Endothelial cell of umbilical vein (primary cell): ENCODE measurements around the gene ANKRD33B. TPM values are rescaled to one million over a fixed set of nuclear protein-coding genes. Genes with fewer than 3 reads are reported as not detected.
"Not testable (repeated sequence)": the region's sequence is repeated elsewhere in the genome, so short reads cannot be mapped to it uniquely, and the experiment has no call there.

Experiments
- BruUV-seq: library from RNA; stranded (reverse); fragments of 400-500 nt; replicated peaks from 2 replicates; lab custom pipeline; 2021; lab: Mats Ljungman, UMichigan
- CTCF ChIA-PET: fragments of 300-600, 350-600 bp; sonication (Branson Sonifier 250); formaldehyde crosslinking; loops from one replicate; lab custom pipeline; 2021; ENCODE audit warnings: antibody characterized with exemption, inconsistent platforms; lab: Charles Lee
- POLR2A ChIA-PET: fragments of 300-600, 350-600 bp; sonication (Branson Sonifier 250); formaldehyde crosslinking; loops from one replicate; lab custom pipeline; 2021; ENCODE audit warnings: antibody characterized with exemption, inconsistent platforms; lab: Charles Lee
- DNase-seq: peaks from one replicate; pipeline ENCODE4 v3.0.0-alpha.2; 2011; ENCODE audit warnings: low read depth, low spot score
- FAIRE-seq: peaks from 2 replicates; lab custom pipeline; 2011; peaks lifted over from hg19 to GRCh38; lab: Jason Lieb, UNC
- H2AFZ ChIP-seq: 2 replicates; pipeline ENCODE4 v1.6.0; 2012; ENCODE audit warnings: low read depth, low read length, control low read depth, inconsistent platforms
- H3K27ac ChIP-seq: 2 replicates; pipeline ENCODE4 v1.5.1; 2011; ENCODE audit warnings: low read depth, mild to moderate bottlenecking, control low read depth, low read length, moderate library complexity; ENCODE audit not compliant: insufficient read depth
- H3K27me3 ChIP-seq, 2 experiments: 2 replicates each; pipeline versions ENCODE4 v1.6.0 to v1.6.1; 2011; ENCODE audit warnings: low read length in 2 of 2, mixed read lengths in 1 of 2; ENCODE audit not compliant: control insufficient read depth in 2 of 2, insufficient read depth in 2 of 2
- H3K36me3 ChIP-seq, 2 experiments: 2 replicates in 1 of 2; 3 replicates in 1 of 2; pipeline ENCODE4 v1.5.1; 2011; ENCODE audit warnings: low read length in 2 of 2, mild to moderate bottlenecking in 1 of 2, moderate library complexity in 1 of 2; ENCODE audit not compliant: control insufficient read depth in 2 of 2, insufficient read depth in 2 of 2; ENCODE audit errors: extremely low read depth in 1 of 2
- H3K4me1 ChIP-seq: 3 replicates; pipeline ENCODE4 v1.5.1; 2011; ENCODE audit warnings: mild to moderate bottlenecking, low read length; ENCODE audit not compliant: control insufficient read depth, insufficient read depth; ENCODE audit errors: extremely low read depth
- H3K4me2 ChIP-seq: 2 replicates; pipeline ENCODE4 v1.6.1; 2011; ENCODE audit warnings: low read length, control low read depth, mixed read lengths; ENCODE audit not compliant: insufficient read depth
- H3K4me3 ChIP-seq, 3 experiments: fragments of 200-600 bp in 1 of 3; sonication (generic), shearing (Covaris generic) in 1 of 3; replicated peaks in 1 of 3; 2 replicates each; pipeline ENCODE4 v1.5.1; 2011 to 2016; ENCODE audit warnings: control low read depth in 3 of 3, low read length in 3 of 3, mild to moderate bottlenecking in 2 of 3, inconsistent platforms in 1 of 3, low read depth in 1 of 3, moderate library complexity in 1 of 3; ENCODE audit not compliant: insufficient read depth in 1 of 3
- H3K79me2 ChIP-seq: 2 replicates; pipeline ENCODE4 v1.6.0; 2012; ENCODE audit warnings: low read length, inconsistent platforms; ENCODE audit not compliant: control insufficient read depth, insufficient read depth
- H3K9ac ChIP-seq: replicated peaks from 2 replicates; pipeline ENCODE3; 2011; ENCODE audit warnings: low read length, control low read depth; ENCODE audit not compliant: insufficient read depth; ENCODE audit errors: extremely low read depth
- H3K9me1 ChIP-seq: replicated peaks from 3 replicates; pipeline ENCODE4 v1.6.0; 2011; ENCODE audit warnings: mild to moderate bottlenecking, low read length; ENCODE audit not compliant: control insufficient read depth, insufficient read depth; ENCODE audit errors: extremely low read depth
- H3K9me3 ChIP-seq: replicated peaks from 2 replicates; pipeline ENCODE4 v1.5.1; 2012; ENCODE audit warnings: low read length, inconsistent platforms; ENCODE audit not compliant: control insufficient read depth, insufficient read depth
- H4K20me1 ChIP-seq: replicated peaks from 2 replicates; pipeline ENCODE3; 2011; ENCODE audit warnings: mild to moderate bottlenecking, low read length; ENCODE audit not compliant: control insufficient read depth, insufficient read depth; ENCODE audit errors: extremely low read depth
- CTCF ChIP-seq, 2 donors: IDR thresholded peaks; 1 replicate in 1 of 2; 2 replicates in 1 of 2; pipeline ENCODE4 v1.5.1; 2011; ENCODE audit warnings: low read length in 2 of 2, mild to moderate bottlenecking in 2 of 2, moderate library complexity in 2 of 2, control low read depth in 1 of 2, inconsistent platforms in 1 of 2, low read depth in 1 of 2; ENCODE audit not compliant: insufficient read depth in 1 of 2; ENCODE audit errors: extremely low read depth in 1 of 2
- EZH2 ChIP-seq: IDR thresholded peaks from 2 replicates; pipeline ENCODE4 v1.6.1; 2012; ENCODE audit warnings: borderline replicate concordance, low read depth, mild to moderate bottlenecking, moderate library complexity, low read length, inconsistent platforms; ENCODE audit not compliant: severe bottlenecking
- FOS ChIP-seq: IDR thresholded peaks from 2 replicates; pipeline ENCODE4 v1.6.1; 2011; ENCODE audit warnings: mild to moderate bottlenecking, low read length, moderate library complexity, borderline replicate concordance; ENCODE audit not compliant: insufficient read depth
- GATA2 ChIP-seq: IDR thresholded peaks from 2 replicates; pipeline ENCODE4 v1.7.0; 2011; ENCODE audit warnings: low read depth, mild to moderate bottlenecking, moderate library complexity, mixed read lengths, low read length; ENCODE audit not compliant: insufficient read length, insufficient read depth
- JUN ChIP-seq: IDR thresholded peaks from 2 replicates; pipeline ENCODE4 v1.6.1; 2011; ENCODE audit warnings: borderline replicate concordance, low read depth; ENCODE audit not compliant: insufficient read length, insufficient read depth
- MAX ChIP-seq: IDR thresholded peaks from 2 replicates; pipeline ENCODE4 v1.6.1; 2011; ENCODE audit not compliant: insufficient read depth, insufficient read length
- MYC ChIP-seq: IDR thresholded peaks from one replicate; pipeline ENCODE4 v1.6.1; 2011; ENCODE audit warnings: mild to moderate bottlenecking, low read depth, low read length
- POLR2A ChIP-seq: IDR thresholded peaks from 2 replicates; pipeline ENCODE4 v1.6.1; 2012; ENCODE audit warnings: low read depth, mild to moderate bottlenecking, control low read depth, low read length
- POLR2AphosphoS5 ChIP-seq: IDR thresholded peaks from 2 replicates; pipeline ENCODE4 v1.6.1; 2012; ENCODE audit warnings: low read depth, mild to moderate bottlenecking, control low read depth, low read length, moderate library complexity; ENCODE audit not compliant: insufficient read depth
- dilution Hi-C: fragments of 300-500 bp; cut with MboI; formaldehyde crosslinking; loops from one replicate; pipeline ENCODE4 v1.15.0; 2019; ENCODE audit warnings: low sequenced_read_pairs; ENCODE audit not compliant: extremely low pct_ligation_motif_present
- intact Hi-C: fragments of 100-400 bp; cut with micrococcal nuclease; formaldehyde crosslinking; loops from one replicate; pipeline ENCODE4 v1.10.0; 2022
- polyA plus RNA-seq, 4 experiments: library from polyadenylated mRNA; depleted of rRNA in 3 of 4; stranded (reverse) in 3 of 4; unstranded in 1 of 4; fragments of >200 nt; gene quantifications; 2 replicates each; pipeline versions ENCODE4 v1.2.1 to v1.2.3, GENCODE V29; 2011 to 2012; ENCODE audit warnings: missing spikeins in 1 of 4
- total RNA-seq: library from RNA; stranded (reverse); gene quantifications from 2 replicates; pipeline ENCODE4 v1.2.3, GENCODE V29; 2021

The ANKRD33B gene
- total and polyA plus RNA-seq, 2 donors (not counting 3 experiments of a cell fraction or from before 2014, with no cell fraction given), result 2.4 to 5.4 TPM

- Histone ChIP-seq H3K79me2 (peaks cover 3% of the 10 kb centered on the region), H3K9me3 (no peaks in the 10 kb centered on the region), H3K4me2 (no peak overlapping the region), H3K9ac (no peak overlapping the region), H3K9me1 (no peaks in the 10 kb centered on the region), H2AFZ (no peak overlapping the region), H3K27ac (no peak overlapping the region), H3K4me3 (no peak overlapping the region), H3K27me3 (no peaks in the 10 kb centered on the region), H3K36me3 (no peaks in the 10 kb centered on the region), H3K4me1 (peaks cover 12% of the 10 kb centered on the region), H4K20me1 (no peaks in the 10 kb centered on the region)
- no peak for DNase-seq
- CTCF ChIA-PET, result interaction anchor here (0.7 to 5.3 kb wide), 2 partner anchors 13 to 54 kb away, joined by 3 to 31 read pairs; no protein-coding TSS in a partner anchor
- dilution Hi-C loops, result no loop called here
- TF ChIP-seq JUN (no peak), POLR2A (no peak), EZH2 (no peak), FOS (no peak), MYC (no peak), GATA2 (no peak), MAX (no peak), POLR2AphosphoS5 (no peak), CTCF (IDR thresholded peaks at IDR 0.05; ENCODE audit: extremely low read depth in 1 of 2, insufficient read depth in 1 of 2, low read depth in 1 of 2, low read length in 2 of 2) (no peak)
- POLR2A ChIA-PET, result no interaction called here
- BruUV-seq, result no TSS peak
- FAIRE-seq, result no peak
- intact Hi-C loops, result no loop called here
These were observed 9.7 kb downstream of the ANKRD33B start for GRCh38 chr5:10573487-10574145.

DNA sequence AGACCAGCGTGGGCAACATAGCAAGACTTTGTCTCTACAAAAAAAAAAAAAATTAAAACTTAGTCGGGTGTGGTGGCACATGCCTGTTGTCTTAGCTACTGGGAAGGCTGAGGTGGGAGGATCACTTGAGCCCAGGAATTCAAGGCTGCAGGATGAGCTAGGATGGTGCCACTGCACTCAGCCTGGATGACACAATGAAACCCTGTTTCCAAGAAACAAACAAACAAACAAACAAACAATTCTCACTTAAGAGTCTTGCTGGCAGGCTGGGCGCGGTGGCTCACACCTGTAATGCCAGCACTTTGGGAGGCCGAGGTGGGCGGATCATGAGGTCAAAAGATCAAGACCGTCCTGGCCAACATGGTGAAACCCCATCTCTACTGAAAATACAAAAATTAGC lies 11.0 kb downstream of the ANKRD33B start:
- H3K79me2 ChIP-seq, BruUV-seq: not testable (repeated sequence)

More for the DNA sequence above, 11.0 kb downstream of the ANKRD33B start:
- H3K4me2 ChIP-seq, H3K36me3 ChIP-seq, H3K27ac ChIP-seq, dilution Hi-C loops, H3K9me1 ChIP-seq, FAIRE-seq, intact Hi-C loops, H3K27me3 ChIP-seq, H2AFZ ChIP-seq, H3K9ac ChIP-seq, H3K4me3 ChIP-seq, POLR2A ChIA-PET, H4K20me1 ChIP-seq, DNase-seq, H3K9me3 ChIP-seq: not testable (repeated sequence)
- H3K4me1 ChIP-seq, result peaks cover 12% of the 10 kb centered on the region
- CTCF ChIA-PET, result interaction anchor here (0.7 to 5.3 kb wide), 3 partner anchors 8 to 53 kb away, joined by 3 to 31 read pairs (median 4); no protein-coding TSS in a partner anchor
